T47D (cell line): ENCODE results near the gene ARFGAP1.
A peak's percentile ranks its signal among the peaks of the same experiment; 100 is the strongest.

ENCODE experiments used
- DNase-seq, 2 experiments: peaks; one replicate each; pipeline versions ENCODE4 v3.0.0 to v3.0.0-alpha.2; 2011 to 2012; ENCODE audit warnings: low read depth in 1 of 2, low spot score in 1 of 2
- JUND ChIP-seq: IDR thresholded peaks from 2 replicates; pipeline ENCODE4 v1.6.1; 2012; ENCODE audit warnings: low read depth
- in situ Hi-C: cut with HindIII; loops from 2 replicates; pipeline ENCODE4 v1.10.0; 2016; ENCODE audit warnings: low sequenced_read_pairs, low pct_unique_long_range_greater_than_20kb

Gene ARFGAP1

DNA sequence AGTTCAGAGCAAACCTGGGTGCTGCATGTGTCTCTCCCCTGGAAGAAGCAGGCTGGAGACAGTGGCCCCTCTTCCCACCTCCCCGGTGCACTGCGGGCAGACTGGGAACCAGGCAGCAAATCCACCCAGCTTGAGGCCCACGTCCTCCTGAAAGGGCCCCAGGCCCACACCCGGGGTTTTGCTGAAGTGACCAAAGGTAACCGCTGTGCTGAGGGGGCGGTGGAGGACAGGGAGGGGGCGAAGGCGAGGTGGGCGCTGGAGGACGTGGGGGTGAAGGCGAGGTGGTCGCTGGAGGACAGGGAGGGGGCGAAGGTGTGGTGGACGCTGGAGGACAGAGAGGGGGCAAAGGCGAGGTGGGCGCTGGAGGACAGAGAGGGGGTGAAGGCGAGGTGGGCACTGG, 38.7 kb upstream of the ARFGAP1 start:
- in situ Hi-C loops, result no loop called here
- DNase-seq, result no peak
- no peak for TF ChIP-seq JUND

DNA sequence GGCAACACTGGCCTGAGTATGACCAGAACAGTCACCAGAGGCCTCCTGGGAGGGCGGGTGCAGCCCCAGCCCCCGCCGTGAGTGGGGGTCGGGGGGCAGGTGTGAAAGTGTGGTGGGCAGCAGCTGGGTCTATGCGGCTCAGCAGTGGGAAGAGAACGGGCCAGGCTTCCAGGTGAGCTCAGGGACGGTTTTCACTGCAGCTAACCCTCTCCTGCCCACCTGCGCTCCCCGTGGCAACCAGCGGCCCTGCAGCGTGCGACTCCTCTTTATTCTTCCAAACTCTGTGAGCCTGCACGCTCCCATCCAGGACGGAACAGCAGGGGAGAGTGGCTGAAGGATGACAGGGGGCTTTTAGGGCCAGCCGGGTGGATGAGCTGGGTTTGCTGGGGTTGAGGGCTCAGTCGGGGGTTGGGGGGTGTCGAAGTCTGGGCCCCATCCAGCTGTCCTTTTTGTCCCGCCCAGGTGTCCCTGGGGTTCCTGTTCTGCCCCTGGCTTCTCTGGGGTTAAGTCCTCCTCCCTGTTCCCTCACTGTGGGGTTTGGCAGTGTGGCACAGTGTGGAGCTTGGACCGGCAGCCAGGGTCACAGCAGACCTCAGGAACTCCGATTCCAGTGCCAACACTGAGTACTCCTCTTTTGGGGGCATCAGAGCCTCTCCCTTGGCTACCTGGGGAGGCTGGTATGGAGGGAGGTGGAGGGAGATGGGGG, 37.8 kb upstream of the ARFGAP1 start:
- DNase-seq, result peak; percentile 86 to 91
- in situ Hi-C loops, result no loop called here
- no peak for TF ChIP-seq JUND

- TF ChIP-seq JUND, result no peak
- DNase-seq, result no peak
- in situ Hi-C loops, result no loop called here
Observed at GRCh38 chr20:63235399-63235983, 37.1 kb upstream of the ARFGAP1 start, which contains the start of gene BIRC7. Gene BIRC7, plus strand, starts transcription at chr20:63235905. Its CDS starts 192 bp downstream, at chr20:63236097.

DNA sequence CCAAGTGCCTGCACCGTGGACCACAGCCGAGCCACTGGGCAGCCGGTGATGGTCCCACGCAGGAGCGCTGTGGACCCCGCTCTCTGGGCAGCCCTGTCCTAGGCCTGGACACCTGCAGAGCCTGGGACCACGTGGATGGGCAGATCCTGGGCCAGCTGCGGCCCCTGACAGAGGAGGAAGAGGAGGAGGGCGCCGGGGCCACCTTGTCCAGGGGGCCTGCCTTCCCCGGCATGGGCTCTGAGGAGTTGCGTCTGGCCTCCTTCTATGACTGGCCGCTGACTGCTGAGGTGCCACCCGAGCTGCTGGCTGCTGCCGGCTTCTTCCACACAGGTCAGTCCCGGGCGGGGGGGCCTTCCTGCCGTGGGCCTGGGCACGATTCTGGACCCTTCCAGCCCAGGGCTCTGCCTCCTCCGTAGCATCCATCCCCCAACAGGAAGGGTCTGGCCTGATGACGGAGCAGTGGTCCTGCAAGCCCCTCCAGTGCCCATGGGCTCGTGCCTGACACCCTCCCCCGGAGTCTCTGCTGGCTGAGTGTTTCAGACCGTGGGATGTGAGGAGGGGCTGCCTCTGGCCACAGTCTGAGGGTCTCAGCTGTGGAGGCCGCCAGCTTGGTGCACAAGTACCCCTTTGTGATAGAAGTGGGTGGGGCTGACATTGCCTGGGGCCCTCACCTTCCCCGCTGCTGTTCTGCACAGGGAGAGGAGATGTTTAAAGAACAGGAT, 36.3 kb upstream of the ARFGAP1 start:
- in situ Hi-C loops, result no loop called here
- DNase-seq, result no peak
- TF ChIP-seq JUND, result no peak

DNA sequence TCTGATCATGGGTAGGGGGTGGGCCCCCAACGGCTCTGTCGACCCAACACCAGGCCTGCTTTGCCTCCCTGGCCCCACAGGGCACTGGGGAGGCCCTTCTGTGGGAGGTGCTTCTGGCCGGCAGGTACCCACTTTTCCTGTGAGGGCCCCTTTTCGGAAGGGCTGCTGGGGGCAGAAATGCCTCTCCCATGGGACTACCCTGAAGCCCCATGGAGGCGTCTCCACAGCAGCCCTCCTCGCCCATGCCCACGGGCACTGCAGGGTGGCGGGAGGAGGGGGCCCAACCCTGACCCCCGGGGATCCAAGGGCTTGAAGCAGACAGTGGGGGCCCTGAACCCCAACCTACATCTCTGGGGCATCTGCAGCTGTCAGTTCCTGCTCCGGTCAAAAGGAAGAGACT, 34.6 kb upstream of the ARFGAP1 start:
- TF ChIP-seq JUND, result no peak
- in situ Hi-C loops, result no loop called here
- no peak for DNase-seq

DNA sequence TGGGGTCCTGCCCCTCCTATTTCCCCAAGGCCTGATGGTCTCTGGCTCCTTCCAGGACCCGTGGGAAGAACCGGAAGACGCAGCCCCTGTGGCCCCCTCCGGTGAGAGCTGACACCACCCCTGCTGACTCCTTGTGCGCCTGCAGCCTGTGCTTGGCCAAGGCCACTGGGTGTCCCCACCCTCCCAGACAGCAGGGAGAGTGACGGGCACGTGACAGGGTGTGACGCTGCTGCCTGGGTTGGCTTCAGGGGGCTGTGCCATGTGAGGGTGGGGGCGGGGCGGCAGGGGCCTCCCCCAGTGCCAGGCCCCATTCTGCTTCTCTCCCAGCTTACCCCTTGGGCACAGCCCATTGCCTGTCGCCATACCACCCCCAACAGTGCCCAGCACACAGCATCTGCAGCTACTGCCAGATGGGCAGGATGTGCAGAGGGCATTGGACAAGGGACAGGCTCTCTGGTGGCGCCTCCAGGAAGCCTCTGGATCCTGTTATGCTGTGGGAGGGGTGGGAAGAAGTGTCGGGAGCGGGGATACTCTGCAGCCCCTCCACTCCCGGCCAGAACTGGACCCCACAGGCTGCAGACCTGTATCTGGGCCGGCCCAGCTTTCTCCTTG, 34.0 kb upstream of the ARFGAP1 start:
- DNase-seq, result peak in 1 of 2 experiments; percentile 43
- in situ Hi-C loops, result no loop called here
- TF ChIP-seq JUND, result no peak

- TF ChIP-seq JUND, result no peak
- no peak for DNase-seq
- in situ Hi-C loops, result no loop called here
Observed at GRCh38 chr20:63239431-63239830, 33.2 kb upstream of the ARFGAP1 start.

GRCh38 chr20:63240004-63240403, 32.6 kb upstream of the ARFGAP1 start:
- DNase-seq, result no peak
- in situ Hi-C loops, result no loop called here
- TF ChIP-seq JUND, result no peak

DNA sequence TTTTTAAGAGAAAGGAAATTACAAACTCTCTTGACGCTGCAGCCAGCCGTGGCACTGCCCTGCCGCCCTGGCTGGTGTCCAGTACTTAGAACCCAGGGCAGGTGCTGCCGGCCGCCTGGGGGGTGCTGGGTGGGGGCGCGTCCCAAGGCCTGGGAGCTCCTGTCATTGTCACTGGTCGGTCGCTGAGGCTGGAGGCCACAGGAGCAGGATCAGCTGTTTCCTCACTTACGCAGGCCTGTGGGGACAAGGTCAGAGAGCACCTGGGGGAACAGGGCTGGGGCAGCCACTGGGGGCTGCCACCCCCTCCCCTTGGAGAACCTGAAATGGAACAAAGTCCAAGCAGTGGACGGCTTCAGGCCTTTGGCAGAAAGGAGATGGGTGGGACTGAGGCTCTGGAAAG, 31.3 kb upstream of the ARFGAP1 start:
- no peak for TF ChIP-seq JUND
- in situ Hi-C loops, result no loop called here
- no peak for DNase-seq

GRCh38 chr20:63242736-63243135, 29.9 kb upstream of the ARFGAP1 start:
- TF ChIP-seq JUND, result no peak
- in situ Hi-C loops, result no loop called here

GRCh38 chr20:63243604-63244247, 28.9 kb upstream of the ARFGAP1 start:
- DNase-seq, result no peak
- in situ Hi-C loops, result no loop called here
- no peak for TF ChIP-seq JUND

More at GRCh38 chr20:63242736-63243135, 29.9 kb upstream of the ARFGAP1 start:
- DNase-seq, result no peak

DNA sequence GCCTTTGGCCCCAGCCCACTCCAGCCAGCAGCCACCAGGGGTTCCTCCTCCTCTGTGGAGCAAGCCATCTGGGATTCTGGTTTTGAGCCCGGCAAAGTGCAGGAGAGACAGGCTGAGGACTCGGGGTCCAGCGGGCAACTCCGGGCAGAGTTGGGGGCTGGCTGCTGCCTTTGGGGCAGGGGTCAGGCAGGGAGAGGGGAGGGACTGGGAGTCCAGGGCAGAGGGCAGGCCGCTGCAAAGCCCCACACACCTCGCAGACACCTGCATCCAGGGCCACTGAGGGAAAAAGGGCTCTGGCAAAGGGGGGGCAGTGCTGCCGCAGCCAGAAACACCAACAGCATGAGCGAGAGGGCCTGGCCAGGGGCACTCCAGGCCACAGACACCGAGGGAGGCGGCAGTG, 28.1 kb upstream of the ARFGAP1 start:
- in situ Hi-C loops, result no loop called here
- no peak for DNase-seq
- TF ChIP-seq JUND, result no peak
